ENCODE measurements around the gene PLA2G10. TPM values are rescaled to one million over a fixed set of nuclear protein-coding genes. Genes with fewer than 3 reads are reported as not detected.
A peak's percentile ranks its signal among the peaks of the same experiment; 100 is the strongest.
"Not testable (repeated sequence)": the region's sequence is repeated elsewhere in the genome, so short reads cannot be mapped to it uniquely, and the experiment has no call there.

The PLA2G10 gene
- total RNA-seq, 1 donor from 2014 or later, result not detected

GRCh38 chr16:14632693-14633569 is 61.2 kb downstream of the PLA2G10 start, which contains the start of gene BFAR:
TSS of gene BFAR (plus strand) at chr16:14632951. CDS start at chr16:14644347, 11,396 bp downstream.
- H3K27me3 ChIP-seq (ENCODE audit: insufficient read depth, low read length), result no peaks in the 10 kb centered on the region
- H3K4me3 ChIP-seq (ENCODE audit: insufficient read depth, low read depth, low read length), result peak within 1 kb of the TSS; percentile 98
- Mint-ChIP-seq H3K4me1 (ENCODE audit: low read depth, unreplicated experiment) (peaks cover 42% of the 10 kb centered on the region), H3K36me3 (ENCODE audit: low read depth, unreplicated experiment) (peaks cover 7% of the 10 kb centered on the region), H3K4me3 (ENCODE audit: unreplicated experiment) (peak within 1 kb of the TSS; percentile 98), H3K9me3 (ENCODE audit: unreplicated experiment) (no peaks in the 10 kb centered on the region), H3K27me3 (ENCODE audit: low read depth, unreplicated experiment) (no peaks in the 10 kb centered on the region), H3K27ac (ENCODE audit: unreplicated experiment) (peak within 1 kb of the TSS; percentile 100)
- H3K36me3 ChIP-seq (ENCODE audit: insufficient read depth, low read length), result peaks cover 3% of the 10 kb centered on the region
- FAIRE-seq (no peak), DNase-seq (ENCODE audit: low read depth) (peak; percentile 85)
- peak within 1 kb of the TSS; percentile 61 for H2AFZ ChIP-seq (ENCODE audit: low read depth, low read length)
- H3K9me3 ChIP-seq (ENCODE audit: insufficient read depth, low read depth, low read length), result no peaks in the 10 kb centered on the region
- peak within 1 kb of the TSS; percentile 86 for H3K27ac ChIP-seq (ENCODE audit: low read depth, low read length)
- H3K4me2 ChIP-seq (ENCODE audit: low read length), result peak within 1 kb of the TSS; percentile 97
- TF ChIP-seq EZH2 (IDR thresholded peaks at IDR 0.05; ENCODE audit: insufficient read depth, low read length), result no peak
- no peak for TF ChIP-seq CTCF (IDR thresholded peaks at IDR 0.05; ENCODE audit: insufficient read depth, low read depth, low read length)
- peaks cover 42% of the 10 kb centered on the region for H4K20me1 ChIP-seq (ENCODE audit: insufficient read depth, low read length)
- H3K9ac ChIP-seq (ENCODE audit: low read length), result peak within 1 kb of the TSS; percentile 95
- peaks cover 70% of the 10 kb centered on the region for H3K79me2 ChIP-seq (ENCODE audit: insufficient read depth, low read length)
- peaks cover 16% of the 10 kb centered on the region for H3K4me1 ChIP-seq (ENCODE audit: insufficient read depth, low read length)

GRCh38 chr16:14630620-14631330 is 63.3 kb downstream of the PLA2G10 start:
- Mint-ChIP-seq H3K4me1 (ENCODE audit: low read depth, unreplicated experiment) (peaks cover 26% of the 10 kb centered on the region), H3K4me3 (ENCODE audit: unreplicated experiment) (peak overlapping the region; percentile 84), H3K27ac (ENCODE audit: unreplicated experiment) (peak overlapping the region; percentile 97), H3K36me3 (ENCODE audit: low read depth, unreplicated experiment) (peaks cover 16% of the 10 kb centered on the region)
- peak overlapping the region; percentile 95 for H3K9ac ChIP-seq (ENCODE audit: low read length)
- H2AFZ ChIP-seq (ENCODE audit: low read depth, low read length), result peak overlapping the region; percentile 76
- FAIRE-seq; H3K9me3 Mint-ChIP-seq (ENCODE audit: unreplicated experiment); H3K36me3 ChIP-seq (ENCODE audit: insufficient read depth, low read length); DNase-seq (ENCODE audit: low read depth); H3K9me3 ChIP-seq (ENCODE audit: insufficient read depth, low read depth, low read length); H3K27me3 Mint-ChIP-seq (ENCODE audit: low read depth, unreplicated experiment); H3K27me3 ChIP-seq (ENCODE audit: insufficient read depth, low read length): not testable (repeated sequence)
- H3K4me1 ChIP-seq (ENCODE audit: insufficient read depth, low read length), result peaks cover 16% of the 10 kb centered on the region
- peak overlapping the region; percentile 86 for H3K4me3 ChIP-seq (ENCODE audit: insufficient read depth, low read depth, low read length)
- peaks cover 23% of the 10 kb centered on the region for H4K20me1 ChIP-seq (ENCODE audit: insufficient read depth, low read length)
- peak overlapping the region; percentile 96 for H3K4me2 ChIP-seq (ENCODE audit: low read length)
- peaks cover 49% of the 10 kb centered on the region for H3K79me2 ChIP-seq (ENCODE audit: insufficient read depth, low read length)
- peak overlapping the region; percentile 92 for H3K27ac ChIP-seq (ENCODE audit: low read depth, low read length)

- Histone ChIP-seq H3K4me3 (ENCODE audit: insufficient read depth, low read depth, low read length) (peak within 1 kb of the TSS; percentile 86), H3K9me3 (ENCODE audit: insufficient read depth, low read depth, low read length) (no peaks in the 10 kb centered on the region), H3K27ac (ENCODE audit: low read depth, low read length) (peak within 1 kb of the TSS; percentile 92), H3K79me2 (ENCODE audit: insufficient read depth, low read length) (peaks cover 42% of the 10 kb centered on the region), H3K27me3 (ENCODE audit: insufficient read depth, low read length) (no peaks in the 10 kb centered on the region), H3K36me3 (ENCODE audit: insufficient read depth, low read length) (peaks cover 4% of the 10 kb centered on the region), H2AFZ (ENCODE audit: low read depth, low read length) (peak within 1 kb of the TSS; percentile 82), H3K4me2 (ENCODE audit: low read length) (peak within 1 kb of the TSS; percentile 96), H3K4me1 (ENCODE audit: insufficient read depth, low read length) (peaks cover 16% of the 10 kb centered on the region), H4K20me1 (ENCODE audit: insufficient read depth, low read length) (peaks cover 16% of the 10 kb centered on the region), H3K9ac (ENCODE audit: low read length) (peak within 1 kb of the TSS; percentile 95)
- H3K27ac Mint-ChIP-seq (ENCODE audit: unreplicated experiment), result peak within 1 kb of the TSS; percentile 97
- DNase-seq (ENCODE audit: low read depth), result peak; percentile 91
- no peaks in the 10 kb centered on the region for H3K9me3 Mint-ChIP-seq (ENCODE audit: unreplicated experiment)
- peaks cover 23% of the 10 kb centered on the region for H3K4me1 Mint-ChIP-seq (ENCODE audit: low read depth, unreplicated experiment)
- TF ChIP-seq CTCF (IDR thresholded peaks at IDR 0.05; ENCODE audit: insufficient read depth, low read depth, low read length), result no peak
- TF ChIP-seq EZH2 (IDR thresholded peaks at IDR 0.05; ENCODE audit: insufficient read depth, low read length), result no peak
- H3K27me3 Mint-ChIP-seq (ENCODE audit: low read depth, unreplicated experiment), result no peaks in the 10 kb centered on the region
- peaks cover 20% of the 10 kb centered on the region for H3K36me3 Mint-ChIP-seq (ENCODE audit: low read depth, unreplicated experiment)
- no peak for FAIRE-seq
- H3K4me3 Mint-ChIP-seq (ENCODE audit: unreplicated experiment), result peak within 1 kb of the TSS; percentile 97
Observed at GRCh38 chr16:14629919-14630619, 64.0 kb downstream of the PLA2G10 start, which contains the start of gene PARN. TSS of gene PARN (minus strand) at chr16:14630260. CDS start at chr16:14630125, 135 bp downstream.
